Measurements from ENCODE around the gene FOXK1. TPM values are rescaled to one million over a fixed set of nuclear protein-coding genes. Genes with fewer than 3 reads are reported as not detected.

The FOXK1 gene
- total and polyA plus RNA-seq, 9 of the 15 experiments (the other 6 are each of a cell fraction or from before 2014, with no cell fraction given) = 0.32 to 45.5 (median 8.1) TPM

- TF ChIP-seq, protein P1, sequence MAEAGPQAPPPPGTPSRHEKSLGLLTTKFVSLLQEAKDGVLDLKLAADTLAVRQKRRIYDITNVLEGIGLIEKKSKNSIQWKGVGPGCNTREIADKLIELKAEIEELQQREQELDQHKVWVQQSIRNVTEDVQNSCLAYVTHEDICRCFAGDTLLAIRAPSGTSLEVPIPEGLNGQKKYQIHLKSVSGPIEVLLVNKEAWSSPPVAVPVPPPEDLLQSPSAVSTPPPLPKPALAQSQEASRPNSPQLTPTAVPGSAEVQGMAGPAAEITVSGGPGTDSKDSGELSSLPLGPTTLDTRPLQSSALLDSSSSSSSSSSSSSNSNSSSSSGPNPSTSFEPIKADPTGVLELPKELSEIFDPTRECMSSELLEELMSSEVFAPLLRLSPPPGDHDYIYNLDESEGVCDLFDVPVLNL (CRISPR knock-in tag; IDR thresholded peaks at IDR 0.05; ENCODE audit: low read depth) = no peak
- no peak for TF ChIP-seq SAFB (IDR thresholded peaks at IDR 0.05; ENCODE audit: borderline replicate concordance, low read depth, low read length)
- TF ChIP-seq NR2C2 (CRISPR knock-in tag; IDR thresholded peaks at IDR 0.05) = peak; percentile 85; the same call in 1 of the 2 replicates
- peak; percentile 95 for TF ChIP-seq NR2C2 (tag; IDR thresholded peaks at IDR 0.05)
- TF ChIP-seq VEZF1 (CRISPR knock-in tag; IDR thresholded peaks at IDR 0.05) = peak; percentile 88
- TF ChIP-seq ZNF655 (CRISPR knock-in tag; IDR thresholded peaks at IDR 0.05) = no peak
- peak; percentile 29; the same call in 1 of the 2 replicates for TF ChIP-seq ATF7 (IDR thresholded peaks at IDR 0.05)
- TF ChIP-seq, protein P2, sequence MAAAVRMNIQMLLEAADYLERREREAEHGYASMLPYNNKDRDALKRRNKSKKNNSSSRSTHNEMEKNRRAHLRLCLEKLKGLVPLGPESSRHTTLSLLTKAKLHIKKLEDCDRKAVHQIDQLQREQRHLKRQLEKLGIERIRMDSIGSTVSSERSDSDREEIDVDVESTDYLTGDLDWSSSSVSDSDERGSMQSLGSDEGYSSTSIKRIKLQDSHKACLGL (CRISPR knock-in tag; IDR thresholded peaks at IDR 0.05; ENCODE audit: borderline replicate concordance, poor library complexity, severe bottlenecking) = peak; percentile 57
- TF ChIP-seq MTA2 (IDR thresholded peaks at IDR 0.05; ENCODE audit: low read depth) = no peak
- TF ChIP-seq PCBP1 (IDR thresholded peaks at IDR 0.05; ENCODE audit: low read depth, low read length, poor library complexity, severe bottlenecking) = peak; percentile 20
- TF ChIP-seq GABPA (tag; conservative IDR thresholded peaks at IDR 0.05; ENCODE audit: low read depth) = 0 out of 2 replicates have a peak, but pooled peaks have one; percentile 30
- TF ChIP-seq NONO (IDR thresholded peaks at IDR 0.05; ENCODE audit: low read depth in 2 of 2, low read length in 1 of 2) = peak in 1 of 2 experiments; percentile 86; a peak in 2 of 4 replicates
- no peak for TF ChIP-seq IRF9 (tag; IDR thresholded peaks at IDR 0.05)
- TF ChIP-seq, protein P3, sequence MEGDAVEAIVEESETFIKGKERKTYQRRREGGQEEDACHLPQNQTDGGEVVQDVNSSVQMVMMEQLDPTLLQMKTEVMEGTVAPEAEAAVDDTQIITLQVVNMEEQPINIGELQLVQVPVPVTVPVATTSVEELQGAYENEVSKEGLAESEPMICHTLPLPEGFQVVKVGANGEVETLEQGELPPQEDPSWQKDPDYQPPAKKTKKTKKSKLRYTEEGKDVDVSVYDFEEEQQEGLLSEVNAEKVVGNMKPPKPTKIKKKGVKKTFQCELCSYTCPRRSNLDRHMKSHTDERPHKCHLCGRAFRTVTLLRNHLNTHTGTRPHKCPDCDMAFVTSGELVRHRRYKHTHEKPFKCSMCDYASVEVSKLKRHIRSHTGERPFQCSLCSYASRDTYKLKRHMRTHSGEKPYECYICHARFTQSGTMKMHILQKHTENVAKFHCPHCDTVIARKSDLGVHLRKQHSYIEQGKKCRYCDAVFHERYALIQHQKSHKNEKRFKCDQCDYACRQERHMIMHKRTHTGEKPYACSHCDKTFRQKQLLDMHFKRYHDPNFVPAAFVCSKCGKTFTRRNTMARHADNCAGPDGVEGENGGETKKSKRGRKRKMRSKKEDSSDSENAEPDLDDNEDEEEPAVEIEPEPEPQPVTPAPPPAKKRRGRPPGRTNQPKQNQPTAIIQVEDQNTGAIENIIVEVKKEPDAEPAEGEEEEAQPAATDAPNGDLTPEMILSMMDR (IDR thresholded peaks at IDR 0.05 in 2 of 3, conservative IDR thresholded peaks at IDR 0.05 in 1 of 3; ENCODE audit: insufficient read depth in 2 of 3, low read depth in 1 of 3, low read length in 3 of 3) = 0 out of 6 replicates have a peak, but pooled peaks of 1 of the 3 experiments have one; percentile 7
- TF ChIP-seq YY1 (IDR thresholded peaks at IDR 0.05; ENCODE audit: borderline replicate concordance in 1 of 3, control insufficient read depth in 1 of 3, extremely low read depth in 1 of 3, insufficient read depth in 3 of 3, insufficient read length in 1 of 3, insufficient replicate concordance in 2 of 3, low read depth in 1 of 3, low read length in 2 of 3) = peak; percentile 47 to 90 (median 85)
- no peak for TF ChIP-seq SMARCE1 (IDR thresholded peaks at IDR 0.05)
- 0 out of 2 replicates have a peak, but pooled peaks have one; percentile 38 for TF ChIP-seq ZNF583 (CRISPR knock-in tag; IDR thresholded peaks at IDR 0.05)
Measured at GRCh38 chr7:4681886-4682620, at the start of gene FOXK1 (continued).

All from K562 (cell line).